Endothelial cell of umbilical vein (primary cell): Measurements from ENCODE around the gene AURKAIP1. TPM values are rescaled to one million over a fixed set of nuclear protein-coding genes. Genes with fewer than 3 reads are reported as not detected.

Source experiments
- BruUV-seq: library from RNA; stranded (reverse); fragments of 400-500 nt; replicated peaks from 2 replicates; lab custom pipeline; 2021; lab: Mats Ljungman, UMichigan
- CTCF ChIA-PET: fragments of 300-600, 350-600 bp; sonication (Branson Sonifier 250); formaldehyde crosslinking; loops from one replicate; lab custom pipeline; 2021; ENCODE audit warnings: antibody characterized with exemption, inconsistent platforms; lab: Charles Lee
- POLR2A ChIA-PET: fragments of 300-600, 350-600 bp; sonication (Branson Sonifier 250); formaldehyde crosslinking; loops from one replicate; lab custom pipeline; 2021; ENCODE audit warnings: antibody characterized with exemption, inconsistent platforms; lab: Charles Lee
- DNase-seq: peaks from one replicate; pipeline ENCODE4 v3.0.0-alpha.2; 2011; ENCODE audit warnings: low read depth, low spot score
- FAIRE-seq: peaks from 2 replicates; lab custom pipeline; 2011; peaks lifted over from hg19 to GRCh38; lab: Jason Lieb, UNC
- H2AFZ ChIP-seq: 2 replicates; pipeline ENCODE4 v1.6.0; 2012; ENCODE audit warnings: low read depth, low read length, control low read depth, inconsistent platforms
- H3K27ac ChIP-seq: 2 replicates; pipeline ENCODE4 v1.5.1; 2011; ENCODE audit warnings: low read depth, mild to moderate bottlenecking, control low read depth, low read length, moderate library complexity; ENCODE audit not compliant: insufficient read depth
- H3K27me3 ChIP-seq, 2 experiments: 2 replicates each; pipeline versions ENCODE4 v1.6.0 to v1.6.1; 2011; ENCODE audit warnings: low read length in 2 of 2, mixed read lengths in 1 of 2; ENCODE audit not compliant: control insufficient read depth in 2 of 2, insufficient read depth in 2 of 2
- H3K36me3 ChIP-seq, 2 experiments: 2 replicates in 1 of 2; 3 replicates in 1 of 2; pipeline ENCODE4 v1.5.1; 2011; ENCODE audit warnings: low read length in 2 of 2, mild to moderate bottlenecking in 1 of 2, moderate library complexity in 1 of 2; ENCODE audit not compliant: control insufficient read depth in 2 of 2, insufficient read depth in 2 of 2; ENCODE audit errors: extremely low read depth in 1 of 2
- H3K4me1 ChIP-seq: 3 replicates; pipeline ENCODE4 v1.5.1; 2011; ENCODE audit warnings: mild to moderate bottlenecking, low read length; ENCODE audit not compliant: control insufficient read depth, insufficient read depth; ENCODE audit errors: extremely low read depth
- H3K4me2 ChIP-seq: 2 replicates; pipeline ENCODE4 v1.6.1; 2011; ENCODE audit warnings: low read length, control low read depth, mixed read lengths; ENCODE audit not compliant: insufficient read depth
- H3K4me3 ChIP-seq, 3 experiments: fragments of 200-600 bp in 1 of 3; sonication (generic), shearing (Covaris generic) in 1 of 3; replicated peaks in 1 of 3; 2 replicates each; pipeline ENCODE4 v1.5.1; 2011 to 2016; ENCODE audit warnings: control low read depth in 3 of 3, low read length in 3 of 3, mild to moderate bottlenecking in 2 of 3, inconsistent platforms in 1 of 3, low read depth in 1 of 3, moderate library complexity in 1 of 3; ENCODE audit not compliant: insufficient read depth in 1 of 3
- H3K79me2 ChIP-seq: 2 replicates; pipeline ENCODE4 v1.6.0; 2012; ENCODE audit warnings: low read length, inconsistent platforms; ENCODE audit not compliant: control insufficient read depth, insufficient read depth
- H3K9ac ChIP-seq: replicated peaks from 2 replicates; pipeline ENCODE3; 2011; ENCODE audit warnings: low read length, control low read depth; ENCODE audit not compliant: insufficient read depth; ENCODE audit errors: extremely low read depth
- H3K9me1 ChIP-seq: replicated peaks from 3 replicates; pipeline ENCODE4 v1.6.0; 2011; ENCODE audit warnings: mild to moderate bottlenecking, low read length; ENCODE audit not compliant: control insufficient read depth, insufficient read depth; ENCODE audit errors: extremely low read depth
- H3K9me3 ChIP-seq: replicated peaks from 2 replicates; pipeline ENCODE4 v1.5.1; 2012; ENCODE audit warnings: low read length, inconsistent platforms; ENCODE audit not compliant: control insufficient read depth, insufficient read depth
- H4K20me1 ChIP-seq: replicated peaks from 2 replicates; pipeline ENCODE3; 2011; ENCODE audit warnings: mild to moderate bottlenecking, low read length; ENCODE audit not compliant: control insufficient read depth, insufficient read depth; ENCODE audit errors: extremely low read depth
- CTCF ChIP-seq, 2 donors: IDR thresholded peaks; 1 replicate in 1 of 2; 2 replicates in 1 of 2; pipeline ENCODE4 v1.5.1; 2011; ENCODE audit warnings: low read length in 2 of 2, mild to moderate bottlenecking in 2 of 2, moderate library complexity in 2 of 2, control low read depth in 1 of 2, inconsistent platforms in 1 of 2, low read depth in 1 of 2; ENCODE audit not compliant: insufficient read depth in 1 of 2; ENCODE audit errors: extremely low read depth in 1 of 2
- EZH2 ChIP-seq: IDR thresholded peaks from 2 replicates; pipeline ENCODE4 v1.6.1; 2012; ENCODE audit warnings: borderline replicate concordance, low read depth, mild to moderate bottlenecking, moderate library complexity, low read length, inconsistent platforms; ENCODE audit not compliant: severe bottlenecking
- FOS ChIP-seq: IDR thresholded peaks from 2 replicates; pipeline ENCODE4 v1.6.1; 2011; ENCODE audit warnings: mild to moderate bottlenecking, low read length, moderate library complexity, borderline replicate concordance; ENCODE audit not compliant: insufficient read depth
- GATA2 ChIP-seq: IDR thresholded peaks from 2 replicates; pipeline ENCODE4 v1.7.0; 2011; ENCODE audit warnings: low read depth, mild to moderate bottlenecking, moderate library complexity, mixed read lengths, low read length; ENCODE audit not compliant: insufficient read length, insufficient read depth
- JUN ChIP-seq: IDR thresholded peaks from 2 replicates; pipeline ENCODE4 v1.6.1; 2011; ENCODE audit warnings: borderline replicate concordance, low read depth; ENCODE audit not compliant: insufficient read length, insufficient read depth
- MYC ChIP-seq: IDR thresholded peaks from one replicate; pipeline ENCODE4 v1.6.1; 2011; ENCODE audit warnings: mild to moderate bottlenecking, low read depth, low read length
- POLR2A ChIP-seq: IDR thresholded peaks from 2 replicates; pipeline ENCODE4 v1.6.1; 2012; ENCODE audit warnings: low read depth, mild to moderate bottlenecking, control low read depth, low read length
- POLR2AphosphoS5 ChIP-seq: IDR thresholded peaks from 2 replicates; pipeline ENCODE4 v1.6.1; 2012; ENCODE audit warnings: low read depth, mild to moderate bottlenecking, control low read depth, low read length, moderate library complexity; ENCODE audit not compliant: insufficient read depth
- dilution Hi-C: fragments of 300-500 bp; cut with MboI; formaldehyde crosslinking; loops from one replicate; pipeline ENCODE4 v1.15.0; 2019; ENCODE audit warnings: low sequenced_read_pairs; ENCODE audit not compliant: extremely low pct_ligation_motif_present
- intact Hi-C: fragments of 100-400 bp; cut with micrococcal nuclease; formaldehyde crosslinking; loops from one replicate; pipeline ENCODE4 v1.10.0; 2022
- polyA plus RNA-seq, 4 experiments: library from polyadenylated mRNA; depleted of rRNA in 3 of 4; stranded (reverse) in 3 of 4; unstranded in 1 of 4; fragments of >200 nt; gene quantifications; 2 replicates each; pipeline versions ENCODE4 v1.2.1 to v1.2.3, GENCODE V29; 2011 to 2012; ENCODE audit warnings: missing spikeins in 1 of 4
- total RNA-seq: library from RNA; stranded (reverse); gene quantifications from 2 replicates; pipeline ENCODE4 v1.2.3, GENCODE V29; 2021
- TF ChIP-seq, protein P1 (sequence below): IDR thresholded peaks from 2 replicates; pipeline ENCODE4 v1.6.1; 2011; ENCODE audit not compliant: insufficient read depth, insufficient read length

The AURKAIP1 gene
- total and polyA plus RNA-seq, 2 donors (not counting 3 experiments of a cell fraction or from before 2014, with no cell fraction given), result 73.3 to 151 TPM

- Histone ChIP-seq H2AFZ (no peak overlapping the region), H3K4me3 (no peak overlapping the region), H3K36me3 (peaks cover 0 to 10% of the 10 kb centered on the region in 2 experiments), H3K4me1 (peaks cover 10% of the 10 kb centered on the region), H4K20me1 (no peaks in the 10 kb centered on the region), H3K9me1 (no peaks in the 10 kb centered on the region), H3K4me2 (no peak overlapping the region), H3K27ac (no peak overlapping the region), H3K9me3 (no peaks in the 10 kb centered on the region), H3K27me3 (no peaks in the 10 kb centered on the region), H3K9ac (no peak overlapping the region), H3K79me2 (peaks cover 33% of the 10 kb centered on the region)
- TF ChIP-seq POLR2AphosphoS5 (no peak), CTCF (IDR thresholded peaks at IDR 0.05; ENCODE audit: extremely low read depth in 1 of 2, insufficient read depth in 1 of 2, low read depth in 1 of 2, low read length in 2 of 2) (peak; percentile 17 to 47)
- no TSS peak for BruUV-seq
- dilution Hi-C loops, result no loop called here
- ChIA-PET POLR2A (no interaction called here), CTCF (interaction anchor here (2.0 kb wide), 1 partner anchor 27 kb away, joined by 6 read pairs; no protein-coding TSS in a partner anchor)
- intact Hi-C loops, result no loop called here
- no peak for FAIRE-seq
- no peak for DNase-seq
Measured at GRCh38 chr1:1344655-1345361, 30.2 kb downstream of the AURKAIP1 start.

GRCh38 chr1:1343811-1344421 is 31.1 kb downstream of the AURKAIP1 start:
- no peak for DNase-seq
- no peaks in the 10 kb centered on the region for H3K9me3 ChIP-seq
- no peak overlapping the region for H3K9ac ChIP-seq
- no peaks in the 10 kb centered on the region for H3K27me3 ChIP-seq
- TF ChIP-seq CTCF (IDR thresholded peaks at IDR 0.05; ENCODE audit: extremely low read depth in 1 of 2, insufficient read depth in 1 of 2, low read depth in 1 of 2, low read length in 2 of 2), result no peak
- no peak for TF ChIP-seq FOS
- TF ChIP-seq EZH2, result no peak
- no peak for TF ChIP-seq POLR2AphosphoS5
- TF ChIP-seq POLR2A, result no peak
- TF ChIP-seq JUN, result no peak
- no peak for TF ChIP-seq GATA2
- TF ChIP-seq, protein P1, sequence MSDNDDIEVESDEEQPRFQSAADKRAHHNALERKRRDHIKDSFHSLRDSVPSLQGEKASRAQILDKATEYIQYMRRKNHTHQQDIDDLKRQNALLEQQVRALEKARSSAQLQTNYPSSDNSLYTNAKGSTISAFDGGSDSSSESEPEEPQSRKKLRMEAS, result no peak
- TF ChIP-seq MYC, result no peak
- ChIA-PET CTCF (no interaction called here), POLR2A (no interaction called here)
- H4K20me1 ChIP-seq, result no peaks in the 10 kb centered on the region
- no peaks in the 10 kb centered on the region for H3K9me1 ChIP-seq
- H3K79me2 ChIP-seq, result peaks cover 33% of the 10 kb centered on the region
- no peak overlapping the region for H2AFZ ChIP-seq
- H3K4me1 ChIP-seq, result peaks cover 10% of the 10 kb centered on the region
- dilution Hi-C loops (no loop called here), intact Hi-C loops (no loop called here)
- no peak overlapping the region for H3K4me2 ChIP-seq
- no peak for FAIRE-seq
- no peak overlapping the region for H3K27ac ChIP-seq
- BruUV-seq, result no TSS peak
- no peak overlapping the region for H3K4me3 ChIP-seq
- H3K36me3 ChIP-seq, result peaks cover 0 to 12% of the 10 kb centered on the region in 2 experiments
